CD4-positive, alpha-beta memory T cell (primary cell): ENCODE measurements around the gene INO80D. TPM values are rescaled to one million over a fixed set of nuclear protein-coding genes. Genes with fewer than 3 reads are reported as not detected.

Source experiments
- CTCF ChIA-PET: fragments of 350-600 bp; sonication (Branson Sonifier 250); formaldehyde crosslinking; loops from one replicate; lab custom pipeline; 2021; ENCODE audit warnings: inconsistent platforms; ENCODE audit not compliant: partially characterized antibody; lab: Charles Lee
- POLR2A ChIA-PET: fragments of 350-600 bp; sonication (Branson Sonifier 250); formaldehyde crosslinking; loops from one replicate; lab custom pipeline; 2021; ENCODE audit not compliant: partially characterized antibody; lab: Charles Lee
- DNase-seq, 5 donors: peaks; one replicate each; pipeline versions ENCODE4 v3.0.0 to v3.0.0-alpha.2; 2020 to 2022; ENCODE audit warnings: mixed read lengths in 1 of 5
- H3K27ac ChIP-seq: one replicate; pipeline ENCODE4 v1.7.0; 2013; ENCODE audit warnings: low read depth, low read length
- H3K27me3 ChIP-seq: 2 replicates; pipeline ENCODE4 v1.7.0; 2013; ENCODE audit warnings: mild to moderate bottlenecking, low read length, moderate library complexity; ENCODE audit not compliant: insufficient read depth
- H3K36me3 ChIP-seq: 2 replicates; pipeline ENCODE4 v1.7.0; 2013; ENCODE audit warnings: mild to moderate bottlenecking, low read length, moderate library complexity; ENCODE audit not compliant: insufficient read depth
- H3K4me1 ChIP-seq: 2 replicates; pipeline ENCODE4 v1.7.0; 2013; ENCODE audit warnings: mild to moderate bottlenecking, low read length, moderate library complexity; ENCODE audit not compliant: insufficient read depth
- H3K4me3 ChIP-seq, 2 donors: one replicate each; pipeline ENCODE4 v1.7.0; 2013; ENCODE audit warnings: low read length in 2 of 2, mild to moderate bottlenecking in 1 of 2
- H3K9me3 ChIP-seq, 2 donors: one replicate each; pipeline ENCODE4 v1.7.0; 2013; ENCODE audit warnings: low read length in 2 of 2, control low read depth in 1 of 2; ENCODE audit not compliant: control insufficient read depth in 1 of 2
- H3K27ac Mint-ChIP-seq, 7 donors: one replicate each; pipeline ENCODE4 v1.8.0; 2020 to 2021; ENCODE audit warnings: mixed read lengths in 7 of 7, mild to moderate bottlenecking in 6 of 7, inconsistent platforms in 3 of 7, moderate library complexity in 3 of 7
- H3K27me3 Mint-ChIP-seq, 2 donors: one replicate each; pipeline ENCODE4 v1.8.0; 2020 to 2021; ENCODE audit warnings: mixed read lengths in 2 of 2
- H3K36me3 Mint-ChIP-seq, 2 donors: one replicate each; pipeline ENCODE4 v1.8.0; 2020 to 2021; ENCODE audit warnings: mixed read lengths in 2 of 2, inconsistent platforms in 1 of 2, mild to moderate bottlenecking in 1 of 2
- H3K4me1 Mint-ChIP-seq, 4 donors: one replicate each; pipeline ENCODE4 v1.8.0; 2020 to 2021; ENCODE audit warnings: mixed read lengths in 4 of 4, mild to moderate bottlenecking in 1 of 4
- H3K4me3 Mint-ChIP-seq, 8 donors: one replicate each; pipeline ENCODE4 v1.8.0; 2020 to 2021; ENCODE audit warnings: mixed read lengths in 8 of 8, mild to moderate bottlenecking in 7 of 8, moderate library complexity in 6 of 8, inconsistent platforms in 3 of 8
- H3K9me3 Mint-ChIP-seq, 8 donors: one replicate each; pipeline ENCODE4 v1.8.0; 2020 to 2021; ENCODE audit warnings: mixed read lengths in 8 of 8, mild to moderate bottlenecking in 5 of 8, inconsistent platforms in 3 of 8, moderate library complexity in 1 of 8
- intact Hi-C: fragments of 100-400 bp; cut with micrococcal nuclease; formaldehyde crosslinking; loops from one replicate; pipeline ENCODE4 v1.15.1; 2023
- polyA plus RNA-seq, 2 donors: library from polyadenylated mRNA; unstranded; fragments of 300-500 nt; fragmentation: Illumina TruSeq; gene quantifications; one replicate each; pipeline ENCODE4 v1.2.3, GENCODE V29; 2021
- total RNA-seq, 2 experiments: library from RNA; stranded (reverse); gene quantifications; one replicate each; pipeline ENCODE4 v1.2.3, GENCODE V29; 2021

Gene INO80D
- total and polyA plus RNA-seq, 4 experiments from 2014 or later, result 8.1 to 41.3 (median 25.1) TPM

- H3K36me3 Mint-ChIP-seq, result peaks cover 8% of the 10 kb centered on the region in 2 donors
- peaks cover 0 to 5% (median 0%) of the 10 kb centered on the region in 8 donors for H3K9me3 Mint-ChIP-seq
- H3K4me1 Mint-ChIP-seq, result peaks cover 16 to 45% (median 37%) of the 10 kb centered on the region in 4 donors
- no peak overlapping the region for H3K4me3 Mint-ChIP-seq
- Histone ChIP-seq H3K4me1 (peaks cover 17% of the 10 kb centered on the region), H3K4me3 (no peak overlapping the region), H3K27me3 (no peaks in the 10 kb centered on the region), H3K27ac (no peak overlapping the region), H3K9me3 (no peaks in the 10 kb centered on the region), H3K36me3 (no peaks in the 10 kb centered on the region)
- peak overlapping the region in 4 of 7 donors; percentile 48 to 84 (median 58) for H3K27ac Mint-ChIP-seq
- no peaks in the 10 kb centered on the region for H3K27me3 Mint-ChIP-seq
- no peak for DNase-seq
- ChIA-PET CTCF (interaction anchor here (0.6 kb wide), 1 partner anchor 12 kb away, joined by 3 read pairs; no protein-coding TSS in a partner anchor), POLR2A (interaction anchor here (1.5 kb wide), 1 partner anchor 14 kb away, joined by 5 read pairs; the partner anchor contains the start of gene INO80D)
- intact Hi-C loops, result no loop called here
These were observed 14.2 kb downstream of the INO80D start for GRCh38 chr2:206071807-206072206.

GRCh38 chr2:206069417-206069816, 16.6 kb downstream of the INO80D start:
- Histone ChIP-seq H3K27ac (no peak overlapping the region), H3K9me3 (no peaks in the 10 kb centered on the region), H3K4me1 (peaks cover 14% of the 10 kb centered on the region), H3K27me3 (no peaks in the 10 kb centered on the region), H3K4me3 (no peak overlapping the region), H3K36me3 (no peaks in the 10 kb centered on the region)
- H3K4me1 Mint-ChIP-seq, result peaks cover 18 to 56% (median 44%) of the 10 kb centered on the region in 4 donors
- ChIA-PET POLR2A (no interaction called here), CTCF (interaction anchor here (1.2 kb wide), 1 partner anchor 14 kb away, joined by 3 read pairs; no protein-coding TSS in a partner anchor)
- H3K27ac Mint-ChIP-seq, result no peak overlapping the region
- intact Hi-C loops, result no loop called here
- H3K27me3 Mint-ChIP-seq, result no peaks in the 10 kb centered on the region
- peaks cover 0 to 5% (median 0%) of the 10 kb centered on the region in 8 donors for H3K9me3 Mint-ChIP-seq
- no peak overlapping the region for H3K4me3 Mint-ChIP-seq
- H3K36me3 Mint-ChIP-seq, result peaks cover 4 to 8% of the 10 kb centered on the region in 2 donors
- no peak for DNase-seq

GRCh38 chr2:206068207-206068606, 17.8 kb downstream of the INO80D start:
- Histone ChIP-seq H3K9me3 (no peaks in the 10 kb centered on the region), H3K4me1 (peaks cover 6% of the 10 kb centered on the region), H3K27ac (no peak overlapping the region), H3K4me3 (no peak overlapping the region), H3K36me3 (no peaks in the 10 kb centered on the region), H3K27me3 (no peaks in the 10 kb centered on the region)
- ChIA-PET POLR2A (no interaction called here), CTCF (interaction anchor here (1.2 kb wide), 1 partner anchor 15 kb away, joined by 3 read pairs; no protein-coding TSS in a partner anchor)
- Mint-ChIP-seq H3K4me3 (no peak overlapping the region), H3K27me3 (no peaks in the 10 kb centered on the region), H3K9me3 (peaks cover 0 to 5% (median 0%) of the 10 kb centered on the region in 8 donors), H3K4me1 (peaks cover 23 to 58% (median 46%) of the 10 kb centered on the region in 4 donors), H3K27ac (peak overlapping the region in 1 of 7 donors; percentile 30), H3K36me3 (peaks cover 9 to 15% of the 10 kb centered on the region in 2 donors)
- intact Hi-C loops, result no loop called here
- DNase-seq, result no peak

GRCh38 chr2:206064077-206064476, 21.9 kb downstream of the INO80D start:
- Histone ChIP-seq H3K36me3 (peaks cover 10% of the 10 kb centered on the region), H3K9me3 (no peaks in the 10 kb centered on the region), H3K4me1 (peaks cover 5% of the 10 kb centered on the region), H3K27ac (no peak overlapping the region), H3K4me3 (no peak overlapping the region), H3K27me3 (no peaks in the 10 kb centered on the region)
- Mint-ChIP-seq H3K27ac (peak overlapping the region in 2 of 7 donors; percentile 8 to 62), H3K27me3 (no peaks in the 10 kb centered on the region), H3K9me3 (peaks cover 0 to 2% (median 0%) of the 10 kb centered on the region in 8 donors), H3K36me3 (peaks cover 23 to 38% of the 10 kb centered on the region in 2 donors), H3K4me3 (no peak overlapping the region), H3K4me1 (peaks cover 18 to 45% (median 36%) of the 10 kb centered on the region in 4 donors)
- DNase-seq, result no peak
- POLR2A ChIA-PET, result no interaction called here
- intact Hi-C loops, result no loop called here
- CTCF ChIA-PET, result no interaction called here

GRCh38 chr2:206063635-206064034, 22.3 kb downstream of the INO80D start:
- POLR2A ChIA-PET, result no interaction called here

GRCh38 chr2:206062724-206063123, 23.2 kb downstream of the INO80D start:
- peak overlapping the region in 2 of 7 donors; percentile 3 to 42 for H3K27ac Mint-ChIP-seq
- Histone ChIP-seq H3K4me1 (peaks cover 5% of the 10 kb centered on the region), H3K4me3 (no peak overlapping the region), H3K27ac (no peak overlapping the region), H3K9me3 (no peaks in the 10 kb centered on the region), H3K27me3 (no peaks in the 10 kb centered on the region), H3K36me3 (peaks cover 10% of the 10 kb centered on the region)
- no peaks in the 10 kb centered on the region for H3K27me3 Mint-ChIP-seq
- POLR2A ChIA-PET, result no interaction called here
- H3K4me1 Mint-ChIP-seq, result peaks cover 19 to 44% (median 31%) of the 10 kb centered on the region in 4 donors
- H3K9me3 Mint-ChIP-seq, result peaks cover 0 to 2% (median 0%) of the 10 kb centered on the region in 8 donors
- DNase-seq, result no peak
- intact Hi-C loops, result no loop called here
- CTCF ChIA-PET, result no interaction called here
- H3K4me3 Mint-ChIP-seq, result no peak overlapping the region
- peaks cover 26 to 45% of the 10 kb centered on the region in 2 donors for H3K36me3 Mint-ChIP-seq

More at GRCh38 chr2:206063635-206064034, 22.3 kb downstream of the INO80D start:
- CTCF ChIA-PET, result no interaction called here
- no peaks in the 10 kb centered on the region for H3K27me3 ChIP-seq
- DNase-seq, result no peak
- H3K9me3 Mint-ChIP-seq, result peaks cover 0 to 2% (median 0%) of the 10 kb centered on the region in 8 donors
- H3K36me3 Mint-ChIP-seq, result peaks cover 23 to 41% of the 10 kb centered on the region in 2 donors
- intact Hi-C loops, result no loop called here
- H3K4me3 Mint-ChIP-seq, result no peak overlapping the region
- H3K4me3 ChIP-seq, result no peak overlapping the region
- peaks cover 18 to 45% (median 35%) of the 10 kb centered on the region in 4 donors for H3K4me1 Mint-ChIP-seq
- H3K27me3 Mint-ChIP-seq, result no peaks in the 10 kb centered on the region
- H3K27ac ChIP-seq, result no peak overlapping the region
- H3K36me3 ChIP-seq, result peaks cover 10% of the 10 kb centered on the region
- H3K9me3 ChIP-seq, result no peaks in the 10 kb centered on the region
- H3K4me1 ChIP-seq, result peaks cover 5% of the 10 kb centered on the region
- H3K27ac Mint-ChIP-seq, result peak overlapping the region in 1 of 7 donors; percentile 69

- ChIA-PET POLR2A (no interaction called here), CTCF (interaction anchor here (0.6 kb wide), 1 partner anchor 10 kb away, joined by 4 read pairs; no protein-coding TSS in a partner anchor)
- H3K27ac Mint-ChIP-seq, result peak overlapping the region in 4 of 7 donors; percentile 25 to 62 (median 46)
- Histone ChIP-seq H3K27ac (no peak overlapping the region), H3K36me3 (peaks cover 19% of the 10 kb centered on the region), H3K4me3 (no peak overlapping the region), H3K4me1 (peaks cover 9% of the 10 kb centered on the region), H3K27me3 (no peaks in the 10 kb centered on the region), H3K9me3 (no peaks in the 10 kb centered on the region)
- H3K4me1 Mint-ChIP-seq, result peaks cover 9 to 22% (median 18%) of the 10 kb centered on the region in 4 donors
- H3K27me3 Mint-ChIP-seq, result no peaks in the 10 kb centered on the region
- intact Hi-C loops, result no loop called here
- H3K9me3 Mint-ChIP-seq, result no peaks in the 10 kb centered on the region
- peaks cover 35 to 64% of the 10 kb centered on the region in 2 donors for H3K36me3 Mint-ChIP-seq
- no peak for DNase-seq
- no peak overlapping the region for H3K4me3 Mint-ChIP-seq
These were observed 29.7 kb downstream of the INO80D start for GRCh38 chr2:206056286-206056685.
